Epithelial cell of proximal tubule (primary cell): ENCODE data around the gene TAS2R42. TPM values are rescaled to one million over a fixed set of nuclear protein-coding genes. Genes with fewer than 3 reads are reported as not detected.

Experiments used
- DNase-seq: peaks from one replicate; pipeline ENCODE4 v3.0.0-alpha.2; 2011; ENCODE audit warnings: low read depth
- H3K4me3 ChIP-seq: 2 replicates; pipeline ENCODE4 v1.5.1; 2011; ENCODE audit warnings: low read depth, mild to moderate bottlenecking, low read length
- CTCF ChIP-seq: conservative IDR thresholded peaks from 2 replicates; pipeline ENCODE4 v1.5.1; 2012; ENCODE audit warnings: low read depth, mild to moderate bottlenecking, low read length
- total RNA-seq: library from RNA; depleted of rRNA; stranded (reverse); fragments of >200 nt; gene quantifications from 2 replicates; pipeline ENCODE4 v1.2.3, GENCODE V29; 2015

TAS2R42 gene
- total RNA-seq, 1 donor from 2014 or later = not detected

- DNase-seq = no peak
- H3K4me3 ChIP-seq = no peak overlapping the region
- no peak for TF ChIP-seq CTCF
Measured at GRCh38 chr12:11150832-11151231, 35.9 kb downstream of the TAS2R42 start.

GRCh38 chr12:11147420-11147819 is 39.3 kb downstream of the TAS2R42 start:
- no peak for TF ChIP-seq CTCF
- no peak for DNase-seq
- H3K4me3 ChIP-seq = no peak overlapping the region

- H3K4me3 ChIP-seq = no peak overlapping the region
- no peak for TF ChIP-seq CTCF
- no peak for DNase-seq
Measured at GRCh38 chr12:11144297-11144696, 42.4 kb downstream of the TAS2R42 start.

- DNase-seq = no peak
- no peak for TF ChIP-seq CTCF
- no peak overlapping the region for H3K4me3 ChIP-seq
Measured at GRCh38 chr12:11143352-11143751, 43.4 kb downstream of the TAS2R42 start.

- TF ChIP-seq CTCF = no peak
- H3K4me3 ChIP-seq = no peak overlapping the region
- no peak for DNase-seq
Measured at GRCh38 chr12:11136075-11136474, 50.7 kb downstream of the TAS2R42 start.

Other genes with a start within 250 kb of the TAS2R42 start
- 0.06 and 0.72 TPM in 2 replicates for gene TAS2R14, start 247.7 kb downstream of the TAS2R42 start, total RNA-seq
- gene TAS2R50, start 200.0 kb downstream of the TAS2R42 start, total RNA-seq = not detected in 2 replicates
- 0.36 and 0.58 TPM in 2 replicates for gene TAS2R20, start 188.6 kb downstream of the TAS2R42 start, total RNA-seq
- not detected in 2 replicates for gene TAS2R19, start 164.3 kb downstream of the TAS2R42 start, total RNA-seq
- 0.65 TPM in 1 of 2 replicates, not detected in the other for gene TAS2R31, start 155.5 kb downstream of the TAS2R42 start, total RNA-seq
- gene TAS2R46, start 124.6 kb downstream of the TAS2R42 start, total RNA-seq = 0.17 TPM in 1 of 2 replicates, not detected in the other
- gene TAS2R43, start 94.6 kb downstream of the TAS2R42 start, total RNA-seq = not detected in 2 replicates
- gene TAS2R30, start 52.3 kb downstream of the TAS2R42 start, total RNA-seq = 0.07 and 0.12 TPM in 2 replicates
- 7.8 and 9.3 TPM in 2 replicates for gene SMIM10L1, start 15.7 kb downstream of the TAS2R42 start, total RNA-seq
- gene PRB3, start 82.8 kb upstream of the TAS2R42 start, total RNA-seq = not detected in 2 replicates
- not detected in 2 replicates for gene PRB4, start 123.5 kb upstream of the TAS2R42 start, total RNA-seq
- gene PRB2, start 208.6 kb upstream of the TAS2R42 start, total RNA-seq = not detected in 2 replicates